ENCODE data around the gene CNMD.
A peak's percentile ranks its signal among the peaks of the same experiment; 100 is the strongest.

The CNMD gene

GRCh38 chr13:52779103-52779502, 39.5 kb upstream of the CNMD start:
- no peaks in the 10 kb centered on the region for H3K9me3 ChIP-seq (ENCODE audit: severe bottlenecking)
- H3K27ac ChIP-seq: no peak overlapping the region
- no peak for TF ChIP-seq CTCF (IDR thresholded peaks at IDR 0.05; ENCODE audit: low read depth, low read length)
- no peak overlapping the region for H3K4me3 ChIP-seq (ENCODE audit: low read depth, low read length)
- H3K27me3 ChIP-seq (ENCODE audit: insufficient read depth, low read depth, severe bottlenecking): no peaks in the 10 kb centered on the region
- no peaks in the 10 kb centered on the region for H3K36me3 ChIP-seq
- DNase-seq: peak; percentile 45

DNA sequence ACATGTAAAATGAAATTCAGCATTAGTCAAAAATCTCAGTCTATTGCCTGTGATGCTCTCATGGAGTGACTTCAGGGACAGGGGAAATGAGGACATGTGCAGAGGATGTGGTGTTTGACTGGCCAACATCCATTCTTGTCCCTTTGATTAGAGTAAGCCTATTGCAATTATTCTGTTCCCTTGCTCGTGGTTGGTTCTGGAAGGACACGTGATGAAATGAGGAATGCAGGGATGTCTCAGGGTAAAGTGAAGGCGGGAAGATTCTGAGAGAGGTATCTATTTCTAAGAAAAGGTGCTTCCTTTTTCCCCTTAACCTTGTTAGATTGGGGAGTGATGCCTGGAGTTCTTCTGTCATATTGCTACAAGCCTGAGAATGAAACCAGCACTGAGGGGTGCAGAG, 37.1 kb upstream of the CNMD start:
- H3K27me3 ChIP-seq (ENCODE audit: insufficient read depth, low read depth, severe bottlenecking): no peaks in the 10 kb centered on the region
- no peak for TF ChIP-seq CTCF (IDR thresholded peaks at IDR 0.05; ENCODE audit: low read depth, low read length)
- no peaks in the 10 kb centered on the region for H3K9me3 ChIP-seq (ENCODE audit: severe bottlenecking)
- H3K4me3 ChIP-seq (ENCODE audit: low read depth, low read length): no peak overlapping the region
- no peaks in the 10 kb centered on the region for H3K36me3 ChIP-seq
- no peak overlapping the region for H3K27ac ChIP-seq
- DNase-seq: no peak

GRCh38 chr13:52775511-52775910, 35.9 kb upstream of the CNMD start:
- Histone ChIP-seq H3K27me3 (ENCODE audit: insufficient read depth, low read depth, severe bottlenecking) (no peaks in the 10 kb centered on the region), H3K27ac (no peak overlapping the region)
- no peak for TF ChIP-seq CTCF (IDR thresholded peaks at IDR 0.05; ENCODE audit: low read depth, low read length)

GRCh38 chr13:52767949-52768516, 28.4 kb upstream of the CNMD start:
- no peak for TF ChIP-seq CTCF (IDR thresholded peaks at IDR 0.05; ENCODE audit: low read depth, low read length)
- no peak overlapping the region for H3K27ac ChIP-seq
- no peaks in the 10 kb centered on the region for H3K9me3 ChIP-seq (ENCODE audit: severe bottlenecking)
- no peaks in the 10 kb centered on the region for H3K36me3 ChIP-seq
- no peaks in the 10 kb centered on the region for H3K27me3 ChIP-seq (ENCODE audit: insufficient read depth, low read depth, severe bottlenecking)
- DNase-seq: no peak
- H3K4me3 ChIP-seq (ENCODE audit: low read depth, low read length): no peak overlapping the region

More at GRCh38 chr13:52775511-52775910, 35.9 kb upstream of the CNMD start:
- Histone ChIP-seq H3K36me3 (no peaks in the 10 kb centered on the region), H3K9me3 (ENCODE audit: severe bottlenecking) (no peaks in the 10 kb centered on the region), H3K4me3 (ENCODE audit: low read depth, low read length) (no peak overlapping the region)
- no peak for DNase-seq

- Histone ChIP-seq H3K36me3 (no peaks in the 10 kb centered on the region), H3K27me3 (ENCODE audit: insufficient read depth, low read depth, severe bottlenecking) (no peaks in the 10 kb centered on the region), H3K9me3 (ENCODE audit: severe bottlenecking) (no peaks in the 10 kb centered on the region), H3K27ac (no peak overlapping the region), H3K4me3 (ENCODE audit: low read depth, low read length) (no peak overlapping the region)
- TF ChIP-seq CTCF (IDR thresholded peaks at IDR 0.05; ENCODE audit: low read depth, low read length): no peak
- DNase-seq: no peak
Measured at GRCh38 chr13:52765611-52766390, 26.2 kb upstream of the CNMD start.
